Measurements from ENCODE around the gene ITM2A.

The ITM2A gene

GRCh38 chrX:79366873-79367749 lies at the start of gene ITM2A:
TSS of gene ITM2A (minus strand) at chrX:79367334. CDS start at chrX:79367215, 119 bp downstream.
- no peak for DNase-seq

GRCh38 chrX:79415056-79415455 lies 47.9 kb upstream of the ITM2A start:
- no peak for DNase-seq

- DNase-seq, result no peak
Measured at GRCh38 chrX:79413963-79414362, 46.8 kb upstream of the ITM2A start.

- peak in 1 of 2 donors; percentile 8 for DNase-seq
Measured at GRCh38 chrX:79412972-79413371, 45.8 kb upstream of the ITM2A start.

- no peak for DNase-seq
Measured at GRCh38 chrX:79412166-79412565, 45.0 kb upstream of the ITM2A start.

GRCh38 chrX:79409657-79410056 lies 42.5 kb upstream of the ITM2A start:
- no peak for DNase-seq

GRCh38 chrX:79408623-79409322 lies 41.6 kb upstream of the ITM2A start:
- DNase-seq, result no peak

GRCh38 chrX:79400623-79401022 lies 33.5 kb upstream of the ITM2A start:
- DNase-seq, result no peak

GRCh38 chrX:79375340-79375739 lies 8.2 kb upstream of the ITM2A start:
- no peak for DNase-seq

GRCh38 chrX:79371640-79372039 lies 4.5 kb upstream of the ITM2A start:
- DNase-seq, result no peak

GRCh38 chrX:79371101-79371500 lies 4.0 kb upstream of the ITM2A start:
- DNase-seq, result no peak

- DNase-seq, result no peak
Measured at GRCh38 chrX:79369871-79370270, 2.7 kb upstream of the ITM2A start.

GRCh38 chrX:79368441-79368840 lies 1.3 kb upstream of the ITM2A start:
- DNase-seq, result no peak

- DNase-seq, result no peak
Measured at GRCh38 chrX:79367907-79368306, 773 bp upstream of the ITM2A start.

GRCh38 chrX:79366556-79366872 lies 620 bp downstream of the ITM2A start:
- no peak for DNase-seq

- no peak for DNase-seq
Measured at GRCh38 chrX:79365591-79365990, 1.5 kb downstream of the ITM2A start.

GRCh38 chrX:79364306-79364705 lies 2.8 kb downstream of the ITM2A start:
- no peak for DNase-seq

- no peak for DNase-seq
Measured at GRCh38 chrX:79361192-79361870, 5.8 kb downstream of the ITM2A start.

- no peak for DNase-seq
Measured at GRCh38 chrX:79336869-79337815, 30.0 kb downstream of the ITM2A start.

- DNase-seq, result no peak
Measured at GRCh38 chrX:79330022-79330421, 37.1 kb downstream of the ITM2A start.

GRCh38 chrX:79325263-79325958 lies 41.7 kb downstream of the ITM2A start:
- no peak for DNase-seq
